Karpas-422 (cell line): ENCODE data around the gene HERC2. TPM values are rescaled to one million over a fixed set of nuclear protein-coding genes. Genes with fewer than 3 reads are reported as not detected.
"Not testable (repeated sequence)": the region's sequence is repeated elsewhere in the genome, so short reads cannot be mapped to it uniquely, and the experiment has no call there.

Experiments used
- DNase-seq: peaks from one replicate; pipeline ENCODE4 v3.0.0-alpha.2; 2015
- H2AFZ ChIP-seq: fragments of 200-600 bp; sonication (generic); 2 replicates; pipeline ENCODE4 v1.6.1; 2014; ENCODE audit warnings: antibody characterized with exemption, low read length, mixed read lengths
- H3K27ac ChIP-seq: fragments of 200-600 bp; sonication (generic); 2 replicates; pipeline ENCODE4 v1.5.1; 2014; ENCODE audit warnings: mild to moderate bottlenecking, low read length, moderate library complexity
- H3K27me3 ChIP-seq: fragments of 200-600 bp; sonication (generic); 2 replicates; pipeline ENCODE4 v1.6.1; 2014; ENCODE audit warnings: low read length, mixed read lengths
- H3K36me3 ChIP-seq: fragments of 200-600 bp; sonication (generic); 2 replicates; pipeline ENCODE4 v1.6.1; 2014; ENCODE audit warnings: low read length, mixed read lengths; ENCODE audit not compliant: insufficient read depth
- H3K4me1 ChIP-seq: fragments of 200-600 bp; sonication (generic); 2 replicates; pipeline ENCODE4 v1.6.1; 2014; ENCODE audit warnings: mild to moderate bottlenecking, low read length, mixed read lengths
- H3K4me2 ChIP-seq: fragments of 200-600 bp; sonication (generic); 2 replicates; pipeline ENCODE4 v1.6.1; 2014; ENCODE audit warnings: low read length, low read depth, mild to moderate bottlenecking; ENCODE audit not compliant: poor library complexity, severe bottlenecking
- H3K4me3 ChIP-seq: fragments of 200-600 bp; sonication (generic); 2 replicates; pipeline ENCODE4 v1.5.1; 2014; ENCODE audit warnings: mild to moderate bottlenecking, antibody characterized with exemption, low read length, mixed read lengths
- H3K79me2 ChIP-seq: fragments of 200-600 bp; sonication (generic); 2 replicates; pipeline ENCODE4 v1.6.1; 2014; ENCODE audit warnings: mild to moderate bottlenecking, low read length, mixed read lengths
- H3K9ac ChIP-seq: fragments of 200-600 bp; sonication (generic); 2 replicates; pipeline ENCODE4 v1.6.0; 2014; ENCODE audit warnings: low read length
- H3K9me2 ChIP-seq: fragments of 200-600 bp; sonication (generic), shearing (Covaris generic); replicated peaks from 2 replicates; pipeline ENCODE4 v1.6.0; 2014; ENCODE audit warnings: mild to moderate bottlenecking, low read length, moderate library complexity; ENCODE audit not compliant: insufficient read depth
- H3K9me3 ChIP-seq: fragments of 300-700, 200-600 bp; sonication (generic); 2 replicates; pipeline ENCODE4 v1.6.1; 2014; ENCODE audit warnings: low read length, mixed read lengths
- H4K20me1 ChIP-seq: fragments of 200-600 bp; sonication (generic); 2 replicates; pipeline ENCODE4 v1.6.1; 2014; ENCODE audit warnings: mild to moderate bottlenecking, antibody characterized with exemption, low read length, low read depth; ENCODE audit not compliant: insufficient read depth
- total RNA-seq: library from RNA; depleted of rRNA; stranded (reverse); fragments of >200 nt; shearing (Covaris generic); gene quantifications from 2 replicates; pipeline ENCODE4 v1.2.3, GENCODE V29; 2014; ENCODE audit warnings: low replicate concordance

The HERC2 gene
- total RNA-seq, 1 experiment from 2014 or later: 58.7 TPM

GRCh38 chr15:28196581-28196980 is 125.4 kb downstream of the HERC2 start:
- not testable (repeated sequence) for H2AFZ ChIP-seq, H3K9me3 ChIP-seq, H3K27ac ChIP-seq, H3K4me2 ChIP-seq, H3K4me1 ChIP-seq, H3K36me3 ChIP-seq, DNase-seq, H3K9me2 ChIP-seq, H3K4me3 ChIP-seq, H3K9ac ChIP-seq, H3K27me3 ChIP-seq, H3K79me2 ChIP-seq, H4K20me1 ChIP-seq

DNA sequence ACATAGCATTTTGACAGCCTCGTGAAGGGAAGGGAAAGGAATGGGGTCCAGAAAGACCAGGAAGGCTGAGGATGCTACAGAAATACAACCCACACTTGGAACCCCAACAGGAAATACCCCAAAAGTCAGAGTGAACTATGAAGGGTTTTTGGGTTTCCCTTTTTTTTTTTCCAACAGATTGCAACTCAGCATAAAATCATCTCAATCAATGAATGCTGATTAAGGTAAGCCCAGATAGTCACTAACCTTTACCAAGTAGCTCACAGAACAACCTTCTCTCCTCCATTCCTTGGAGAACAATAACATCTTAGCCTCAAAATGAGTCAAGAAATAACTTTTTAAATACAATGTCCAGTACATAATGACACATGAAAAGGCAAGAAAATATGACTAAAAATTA is 129.2 kb downstream of the HERC2 start:
- peaks cover 28% of the 10 kb centered on the region for H3K36me3 ChIP-seq
- H3K4me3 ChIP-seq: no peak overlapping the region
- H3K27me3 ChIP-seq: no peaks in the 10 kb centered on the region
- no peaks in the 10 kb centered on the region for H3K79me2 ChIP-seq
- no peak overlapping the region for H3K4me2 ChIP-seq
- no peaks in the 10 kb centered on the region for H3K9me3 ChIP-seq
- DNase-seq: no peak
- H2AFZ ChIP-seq: no peak overlapping the region
- no peak overlapping the region for H3K27ac ChIP-seq
- H3K9ac ChIP-seq: no peak overlapping the region
- no peaks in the 10 kb centered on the region for H3K4me1 ChIP-seq
- no peaks in the 10 kb centered on the region for H3K9me2 ChIP-seq
- H4K20me1 ChIP-seq: no peaks in the 10 kb centered on the region

- H3K4me3 ChIP-seq: no peak overlapping the region
- no peaks in the 10 kb centered on the region for H3K4me1 ChIP-seq
- H3K36me3 ChIP-seq: peaks cover 28% of the 10 kb centered on the region
- no peaks in the 10 kb centered on the region for H3K79me2 ChIP-seq
- no peak overlapping the region for H3K27ac ChIP-seq
- H4K20me1 ChIP-seq: no peaks in the 10 kb centered on the region
- H3K9ac ChIP-seq: no peak overlapping the region
- no peaks in the 10 kb centered on the region for H3K9me3 ChIP-seq
- no peaks in the 10 kb centered on the region for H3K9me2 ChIP-seq
- DNase-seq: no peak
- no peak overlapping the region for H2AFZ ChIP-seq
- H3K27me3 ChIP-seq: no peaks in the 10 kb centered on the region
- no peak overlapping the region for H3K4me2 ChIP-seq
These were observed 130.1 kb downstream of the HERC2 start for GRCh38 chr15:28191832-28192231.

- H3K9me3 ChIP-seq: no peaks in the 10 kb centered on the region
These were observed 131.4 kb downstream of the HERC2 start for GRCh38 chr15:28190391-28191174.

GRCh38 chr15:28185148-28185895 is 136.7 kb downstream of the HERC2 start:
- Histone ChIP-seq H3K9ac (no peak overlapping the region), H3K4me1 (no peaks in the 10 kb centered on the region), H3K9me2 (no peaks in the 10 kb centered on the region), H2AFZ (no peak overlapping the region), H3K79me2 (no peaks in the 10 kb centered on the region), H3K4me2 (no peak overlapping the region), H4K20me1 (no peaks in the 10 kb centered on the region), H3K27ac (no peak overlapping the region), H3K27me3 (no peaks in the 10 kb centered on the region), H3K36me3 (peaks cover 19% of the 10 kb centered on the region), H3K4me3 (no peak overlapping the region), H3K9me3 (no peaks in the 10 kb centered on the region)
- DNase-seq: no peak

More at GRCh38 chr15:28190391-28191174, 131.4 kb downstream of the HERC2 start:
- no peak for DNase-seq
- H3K79me2 ChIP-seq: no peaks in the 10 kb centered on the region
- no peaks in the 10 kb centered on the region for H3K27me3 ChIP-seq
- no peak overlapping the region for H3K4me2 ChIP-seq
- H3K9ac ChIP-seq: no peak overlapping the region
- H3K9me2 ChIP-seq: no peaks in the 10 kb centered on the region
- H2AFZ ChIP-seq: no peak overlapping the region
- H3K4me1 ChIP-seq: no peaks in the 10 kb centered on the region
- H3K4me3 ChIP-seq: no peak overlapping the region
- H4K20me1 ChIP-seq: no peaks in the 10 kb centered on the region
- H3K27ac ChIP-seq: no peak overlapping the region
- H3K36me3 ChIP-seq: peaks cover 27% of the 10 kb centered on the region

DNA sequence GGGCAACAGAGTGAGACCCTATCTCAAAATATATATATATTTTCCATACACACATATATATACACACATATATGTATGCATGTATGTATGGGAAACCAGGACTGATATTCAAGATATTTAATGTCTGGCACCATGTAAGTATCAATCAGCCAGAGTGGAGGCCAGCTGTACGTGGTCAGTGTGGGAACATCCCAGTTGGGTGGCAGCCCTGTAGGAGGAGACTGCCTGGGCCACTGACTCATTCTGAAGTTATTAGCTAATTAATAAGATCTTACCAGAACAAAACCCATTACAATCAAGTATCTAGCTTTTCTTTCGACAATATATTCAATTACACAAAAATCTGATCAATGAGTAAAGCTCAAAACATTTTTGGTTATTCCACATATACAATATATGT is 137.8 kb downstream of the HERC2 start:
- H3K36me3 ChIP-seq: peaks cover 15% of the 10 kb centered on the region; the same call in 1 of the 2 replicates
- no peak overlapping the region for H3K4me2 ChIP-seq

GRCh38 chr15:28182731-28183130 is 139.2 kb downstream of the HERC2 start:
- no peak overlapping the region for H2AFZ ChIP-seq
- H3K27me3 ChIP-seq: no peaks in the 10 kb centered on the region
- no peak for DNase-seq
- no peaks in the 10 kb centered on the region for H4K20me1 ChIP-seq
- no peak overlapping the region for H3K4me2 ChIP-seq
- H3K27ac ChIP-seq: no peak overlapping the region
- no peaks in the 10 kb centered on the region for H3K9me2 ChIP-seq
- H3K4me3 ChIP-seq: no peak overlapping the region
- no peak overlapping the region for H3K9ac ChIP-seq
- H3K9me3 ChIP-seq: no peaks in the 10 kb centered on the region
- peaks cover 15% of the 10 kb centered on the region; the same call in 1 of the 2 replicates for H3K36me3 ChIP-seq
- H3K4me1 ChIP-seq: no peaks in the 10 kb centered on the region
- no peaks in the 10 kb centered on the region for H3K79me2 ChIP-seq

More for the DNA sequence above, 137.8 kb downstream of the HERC2 start:
- DNase-seq: no peak
- H3K4me1 ChIP-seq: no peaks in the 10 kb centered on the region
- H3K9me2 ChIP-seq: no peaks in the 10 kb centered on the region
- no peak overlapping the region for H3K4me3 ChIP-seq
- H2AFZ ChIP-seq: no peak overlapping the region
- H3K27me3 ChIP-seq: no peaks in the 10 kb centered on the region
- H3K9ac ChIP-seq: no peak overlapping the region
- H3K79me2 ChIP-seq: no peaks in the 10 kb centered on the region
- no peaks in the 10 kb centered on the region for H4K20me1 ChIP-seq
- no peak overlapping the region for H3K27ac ChIP-seq
- no peaks in the 10 kb centered on the region for H3K9me3 ChIP-seq

DNA sequence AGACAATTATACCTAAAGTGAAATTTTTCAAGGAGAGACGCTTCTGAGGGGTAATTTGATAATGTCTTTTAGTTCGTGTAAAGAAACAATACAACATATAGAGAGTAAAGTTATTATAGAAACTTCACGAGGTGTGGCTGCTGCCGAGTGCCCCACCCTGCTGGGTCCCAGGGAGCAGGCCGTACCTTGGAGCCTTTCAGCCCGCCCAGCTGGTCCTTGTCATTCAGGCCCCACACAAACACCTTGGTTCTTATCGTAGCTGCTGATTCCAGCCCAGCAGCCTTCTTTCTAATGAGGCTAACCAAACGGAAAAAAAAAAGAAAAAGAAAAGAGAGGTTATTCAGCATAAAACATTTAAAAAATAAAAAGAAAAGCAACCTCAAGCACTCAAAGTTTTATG is 139.8 kb downstream of the HERC2 start:
- Histone ChIP-seq H3K9me3 (no peaks in the 10 kb centered on the region), H3K4me2 (no peak overlapping the region), H2AFZ (no peak overlapping the region), H3K4me3 (no peak overlapping the region), H3K79me2 (no peaks in the 10 kb centered on the region), H4K20me1 (no peaks in the 10 kb centered on the region), H3K27ac (no peak overlapping the region), H3K9me2 (no peaks in the 10 kb centered on the region), H3K4me1 (no peaks in the 10 kb centered on the region), H3K36me3 (peaks cover 15% of the 10 kb centered on the region; the same call in 1 of the 2 replicates), H3K27me3 (no peaks in the 10 kb centered on the region), H3K9ac (no peak overlapping the region)
- DNase-seq: no peak
